NCI-H2029 treated with DMSO at 0.1 percent for 48 hours (cell line): ENCODE results near the gene CCDC80.
A peak's percentile ranks its signal among the peaks of the same experiment; 100 is the strongest.

Source experiments
- DNase-seq: peaks from one replicate; lab custom pipeline; 2025; lab: John Stamatoyannopoulos, UW

The CCDC80 gene

GRCh38 chr3:112654979-112655378 lies 14.0 kb upstream of the CCDC80 start:
- no peak for DNase-seq

- DNase-seq = no peak
These were observed 13.5 kb upstream of the CCDC80 start for GRCh38 chr3:112654492-112654891.

- no peak for DNase-seq
These were observed 12.9 kb upstream of the CCDC80 start for GRCh38 chr3:112653881-112654300.

GRCh38 chr3:112653209-112653871 lies 12.4 kb upstream of the CCDC80 start:
- DNase-seq = no peak

- DNase-seq = no peak
These were observed 10.6 kb upstream of the CCDC80 start for GRCh38 chr3:112651516-112651915.

- no peak for DNase-seq
These were observed 10.1 kb upstream of the CCDC80 start for GRCh38 chr3:112651071-112651470.

GRCh38 chr3:112650482-112650881 lies 9.5 kb upstream of the CCDC80 start:
- no peak for DNase-seq

GRCh38 chr3:112649478-112649735 lies 8.5 kb upstream of the CCDC80 start:
- DNase-seq = no peak

- DNase-seq = peak; percentile 56
These were observed 6.2 kb upstream of the CCDC80 start for GRCh38 chr3:112647122-112647521.

GRCh38 chr3:112646623-112647022 lies 5.7 kb upstream of the CCDC80 start:
- peak; percentile 56 for DNase-seq

GRCh38 chr3:112644453-112644852 lies 3.5 kb upstream of the CCDC80 start:
- no peak for DNase-seq

GRCh38 chr3:112643621-112644240 lies 2.8 kb upstream of the CCDC80 start:
- DNase-seq = no peak

- peak; percentile 89 for DNase-seq
These were observed 2.1 kb upstream of the CCDC80 start for GRCh38 chr3:112642912-112643506.

GRCh38 chr3:112640276-112640929 lies 540 bp downstream of the CCDC80 start:
- DNase-seq = no peak

GRCh38 chr3:112639455-112640225 lies 1.3 kb downstream of the CCDC80 start:
- DNase-seq = no peak

GRCh38 chr3:112638327-112639020 lies 2.5 kb downstream of the CCDC80 start:
- DNase-seq = no peak

GRCh38 chr3:112637700-112638099 lies 3.2 kb downstream of the CCDC80 start:
- no peak for DNase-seq

- DNase-seq = no peak
These were observed 5.3 kb downstream of the CCDC80 start for GRCh38 chr3:112635674-112636073.

- peak; percentile 16 for DNase-seq
These were observed 6.0 kb downstream of the CCDC80 start for GRCh38 chr3:112634786-112635541.

GRCh38 chr3:112633757-112634156 lies 7.2 kb downstream of the CCDC80 start:
- DNase-seq = peak; percentile 30

GRCh38 chr3:112633191-112633590 lies 7.8 kb downstream of the CCDC80 start:
- no peak for DNase-seq
